Osteoblast (primary cell): Measurements from ENCODE around the gene ASNSD1. TPM values are rescaled to one million over a fixed set of nuclear protein-coding genes. Genes with fewer than 3 reads are reported as not detected.

Experiments used
- DNase-seq: peaks from one replicate; pipeline ENCODE4 v3.0.0; 2011; ENCODE audit warnings: low spot score, mixed read lengths; ENCODE audit not compliant: insufficient read length; ENCODE audit errors: missing footprints
- H2AFZ ChIP-seq: 2 replicates; pipeline ENCODE4 v1.6.0; 2011; ENCODE audit warnings: mild to moderate bottlenecking, low read length
- H3K27ac ChIP-seq: 2 replicates; pipeline ENCODE4 v1.5.1; 2011; ENCODE audit warnings: mild to moderate bottlenecking, low read depth, low read length, moderate library complexity
- H3K27me3 ChIP-seq: 2 replicates; pipeline ENCODE4 v1.6.0; 2012; ENCODE audit warnings: mild to moderate bottlenecking, control low read depth, inconsistent platforms, low read length, moderate library complexity; ENCODE audit not compliant: insufficient read depth
- H3K36me3 ChIP-seq: 2 replicates; pipeline ENCODE4 v1.5.1; 2011; ENCODE audit warnings: mild to moderate bottlenecking, low read length, control low read depth, moderate library complexity; ENCODE audit not compliant: insufficient read depth
- H3K4me1 ChIP-seq: 2 replicates; pipeline ENCODE4 v1.5.1; 2011; ENCODE audit warnings: mild to moderate bottlenecking, low read length, control low read depth, moderate library complexity; ENCODE audit not compliant: insufficient read depth
- H3K4me2 ChIP-seq: 2 replicates; pipeline ENCODE4 v1.6.0; 2011; ENCODE audit warnings: mild to moderate bottlenecking, low read length; ENCODE audit not compliant: insufficient read depth
- H3K4me3 ChIP-seq: fragments of 200-600 bp; sonication (generic); 3 replicates; pipeline ENCODE4 v1.5.1; 2012; ENCODE audit warnings: mild to moderate bottlenecking, low read length, inconsistent platforms; ENCODE audit not compliant: insufficient read depth
- H3K79me2 ChIP-seq: 2 replicates; pipeline ENCODE4 v1.6.0; 2012; ENCODE audit warnings: mild to moderate bottlenecking, low read length, control low read depth, inconsistent platforms; ENCODE audit not compliant: insufficient read depth
- H3K9me3 ChIP-seq: 2 replicates; pipeline ENCODE4 v1.5.1; 2011; ENCODE audit warnings: low read depth, low read length, control low read depth
- H4K20me1 ChIP-seq: 2 replicates; pipeline ENCODE4 v1.6.0; 2012; ENCODE audit warnings: mild to moderate bottlenecking, low read length, control low read depth; ENCODE audit not compliant: insufficient read depth
- total RNA-seq: library from RNA; depleted of rRNA; stranded (reverse); fragments of >200 nt; gene quantifications from 2 replicates; pipeline ENCODE4 v1.2.3, GENCODE V29; 2012
- TF ChIP-seq, protein P1 (sequence below): IDR thresholded peaks from 2 replicates; pipeline ENCODE4 v1.5.1; 2011; ENCODE audit warnings: mild to moderate bottlenecking, low read depth, low read length, moderate library complexity; ENCODE audit errors: extremely low read depth

ASNSD1 gene
- total RNA-seq, 1 donor, result 81.8 TPM

- Histone ChIP-seq H3K4me3 (no peak overlapping the region), H3K27ac (no peak overlapping the region), H4K20me1 (no peaks in the 10 kb centered on the region), H3K9me3 (no peaks in the 10 kb centered on the region), H3K36me3 (no peaks in the 10 kb centered on the region), H3K79me2 (no peaks in the 10 kb centered on the region), H3K27me3 (no peaks in the 10 kb centered on the region), H2AFZ (no peak overlapping the region), H3K4me1 (peaks cover 2% of the 10 kb centered on the region), H3K4me2 (no peak overlapping the region)
- no peak for DNase-seq
- TF ChIP-seq, protein P1, sequence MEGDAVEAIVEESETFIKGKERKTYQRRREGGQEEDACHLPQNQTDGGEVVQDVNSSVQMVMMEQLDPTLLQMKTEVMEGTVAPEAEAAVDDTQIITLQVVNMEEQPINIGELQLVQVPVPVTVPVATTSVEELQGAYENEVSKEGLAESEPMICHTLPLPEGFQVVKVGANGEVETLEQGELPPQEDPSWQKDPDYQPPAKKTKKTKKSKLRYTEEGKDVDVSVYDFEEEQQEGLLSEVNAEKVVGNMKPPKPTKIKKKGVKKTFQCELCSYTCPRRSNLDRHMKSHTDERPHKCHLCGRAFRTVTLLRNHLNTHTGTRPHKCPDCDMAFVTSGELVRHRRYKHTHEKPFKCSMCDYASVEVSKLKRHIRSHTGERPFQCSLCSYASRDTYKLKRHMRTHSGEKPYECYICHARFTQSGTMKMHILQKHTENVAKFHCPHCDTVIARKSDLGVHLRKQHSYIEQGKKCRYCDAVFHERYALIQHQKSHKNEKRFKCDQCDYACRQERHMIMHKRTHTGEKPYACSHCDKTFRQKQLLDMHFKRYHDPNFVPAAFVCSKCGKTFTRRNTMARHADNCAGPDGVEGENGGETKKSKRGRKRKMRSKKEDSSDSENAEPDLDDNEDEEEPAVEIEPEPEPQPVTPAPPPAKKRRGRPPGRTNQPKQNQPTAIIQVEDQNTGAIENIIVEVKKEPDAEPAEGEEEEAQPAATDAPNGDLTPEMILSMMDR, result no peak
These were observed 36.5 kb upstream of the ASNSD1 start for GRCh38 chr2:189624648-189625355.

DNA sequence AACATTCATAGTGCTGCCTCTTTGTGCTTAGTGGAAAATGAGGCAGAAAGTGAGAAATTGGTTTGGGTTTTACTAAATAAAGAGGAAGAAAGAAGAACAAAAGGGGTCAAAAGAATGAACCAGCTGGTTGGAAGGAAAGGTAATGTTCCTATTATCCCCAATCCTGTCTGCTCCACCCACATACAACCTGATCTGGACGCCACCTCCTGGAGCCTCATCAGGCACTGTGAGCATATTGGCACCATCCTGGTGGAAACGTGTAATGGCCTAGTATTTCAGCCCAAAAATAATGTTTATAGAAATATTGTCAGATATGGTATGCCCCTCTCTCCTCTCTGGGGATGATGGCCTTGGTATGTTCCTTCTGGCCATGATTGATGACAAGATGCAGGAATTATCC, 35.6 kb upstream of the ASNSD1 start:
- Histone ChIP-seq H3K27ac (no peak overlapping the region), H3K79me2 (no peaks in the 10 kb centered on the region), H3K4me2 (no peak overlapping the region), H3K4me1 (peaks cover 2% of the 10 kb centered on the region), H4K20me1 (no peaks in the 10 kb centered on the region), H3K9me3 (no peaks in the 10 kb centered on the region), H2AFZ (no peak overlapping the region), H3K4me3 (no peak overlapping the region), H3K36me3 (no peaks in the 10 kb centered on the region), H3K27me3 (no peaks in the 10 kb centered on the region)
- DNase-seq, result no peak
- TF ChIP-seq, protein P1, result no peak

DNA sequence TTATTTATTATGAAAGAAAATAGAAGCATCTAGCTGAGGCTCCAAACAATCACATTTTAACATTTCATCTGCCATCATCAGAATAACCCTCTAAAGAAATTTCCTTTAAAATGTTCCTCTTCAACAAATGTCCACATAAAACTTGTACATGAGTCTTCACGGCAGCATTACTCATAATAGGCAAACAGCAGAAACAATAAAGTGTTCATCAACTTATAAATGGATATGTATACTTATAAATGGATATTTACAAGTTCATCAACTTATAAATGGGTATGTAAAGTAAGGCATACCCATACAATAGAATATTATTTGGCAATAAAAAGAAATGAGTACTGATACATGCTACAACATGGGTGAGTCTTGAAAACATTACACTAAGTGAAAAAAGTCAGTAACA, 33.5 kb upstream of the ASNSD1 start:
- Histone ChIP-seq H3K4me1 (peaks cover 4% of the 10 kb centered on the region), H3K36me3 (no peaks in the 10 kb centered on the region), H3K9me3 (no peaks in the 10 kb centered on the region), H3K79me2 (no peaks in the 10 kb centered on the region), H3K4me2 (no peak overlapping the region), H3K4me3 (no peak overlapping the region), H3K27ac (no peak overlapping the region), H2AFZ (no peak overlapping the region), H3K27me3 (no peaks in the 10 kb centered on the region), H4K20me1 (no peaks in the 10 kb centered on the region)
- TF ChIP-seq, protein P1, result no peak
- DNase-seq, result no peak

DNA sequence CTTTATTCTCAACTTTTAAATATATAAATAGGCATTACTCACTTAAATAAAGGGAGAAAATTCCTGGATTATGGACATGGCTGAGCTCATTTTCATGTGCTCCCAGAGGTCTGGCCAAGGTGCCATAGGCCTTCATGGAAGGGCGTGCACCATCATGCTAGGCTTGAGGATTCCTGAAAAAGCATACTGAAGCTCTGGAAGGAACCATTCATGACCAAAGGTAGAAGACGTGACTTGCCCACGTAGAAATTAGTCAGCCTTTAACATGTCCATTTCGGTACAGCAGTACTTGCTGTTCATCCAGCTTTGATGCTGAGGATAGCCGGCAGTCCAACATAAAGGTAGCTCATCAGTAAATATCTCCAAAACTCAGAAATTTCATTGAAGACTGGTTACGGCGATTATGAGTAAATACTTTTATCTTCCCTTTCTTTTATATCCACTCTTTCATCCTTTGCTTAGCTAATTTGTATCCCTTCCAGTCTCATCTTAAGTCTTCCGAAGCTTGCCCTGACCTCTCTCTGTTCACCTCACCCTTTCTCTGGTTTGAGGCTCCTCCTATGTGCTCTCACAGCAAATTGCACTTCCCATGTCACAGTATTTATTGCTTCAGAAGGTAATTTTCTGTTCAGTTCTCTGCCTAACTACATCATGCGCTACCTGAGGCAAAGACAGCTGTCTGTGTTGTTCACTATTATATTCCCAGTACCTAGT, 32.3 kb upstream of the ASNSD1 start:
- TF ChIP-seq, protein P1, result no peak
- Histone ChIP-seq H3K4me1 (peaks cover 6% of the 10 kb centered on the region), H4K20me1 (no peaks in the 10 kb centered on the region), H3K4me3 (no peak overlapping the region), H2AFZ (peak overlapping the region; percentile 75), H3K79me2 (no peaks in the 10 kb centered on the region), H3K9me3 (no peaks in the 10 kb centered on the region), H3K27me3 (no peaks in the 10 kb centered on the region), H3K4me2 (no peak overlapping the region), H3K36me3 (no peaks in the 10 kb centered on the region), H3K27ac (no peak overlapping the region)
- DNase-seq, result no peak
